ENCODE measurements around the gene TXNRD2. TPM values are rescaled to one million over a fixed set of nuclear protein-coding genes. Genes with fewer than 3 reads are reported as not detected.
A peak's percentile ranks its signal among the peaks of the same experiment; 100 is the strongest.

The TXNRD2 gene
- total RNA-seq, 1 donor from 2014 or later: 40.4 TPM

DNA sequence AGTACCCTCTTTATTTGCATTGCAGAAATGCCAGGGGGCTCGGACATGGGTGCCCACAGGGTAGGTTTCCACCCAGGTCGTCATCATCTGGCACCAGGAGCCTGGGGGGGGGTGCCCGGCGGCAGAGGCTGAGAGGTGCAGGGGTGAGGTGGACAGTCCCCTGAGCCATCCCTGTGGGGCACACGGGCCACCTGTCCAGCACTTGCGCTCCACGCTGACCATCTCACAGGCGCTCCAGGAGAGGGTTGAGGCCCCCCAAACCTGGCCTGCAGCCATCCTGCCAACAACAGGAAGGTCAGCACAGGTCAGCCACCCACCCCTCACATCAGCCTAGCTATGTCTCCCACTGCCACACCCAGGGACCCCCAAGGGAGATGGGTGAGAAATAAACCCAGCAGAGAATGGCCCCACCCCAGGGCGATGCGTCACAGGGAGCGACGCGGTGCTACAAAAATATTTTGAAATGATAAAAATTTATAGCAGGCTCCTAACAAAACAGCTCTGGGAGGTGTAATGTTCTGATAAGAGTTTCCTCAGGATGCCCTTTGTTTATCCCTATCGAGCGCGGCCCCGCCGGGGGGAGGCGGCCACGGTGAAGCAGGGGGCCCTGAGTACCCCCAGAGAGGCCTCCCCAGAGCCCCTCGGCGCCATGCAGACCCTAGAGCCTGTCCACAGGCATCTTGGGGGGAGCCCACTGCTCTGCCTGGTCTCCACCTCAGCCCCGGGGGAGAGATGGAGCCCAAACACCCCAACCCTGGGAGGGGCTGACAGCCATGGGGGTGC is 65.9 kb downstream of the TXNRD2 start:
- DNase-seq (peak; percentile 39), ATAC-seq (ENCODE audit: poor library complexity) (no peak)
- intact Hi-C loops (cut with DNase I): no loop called here

DNA sequence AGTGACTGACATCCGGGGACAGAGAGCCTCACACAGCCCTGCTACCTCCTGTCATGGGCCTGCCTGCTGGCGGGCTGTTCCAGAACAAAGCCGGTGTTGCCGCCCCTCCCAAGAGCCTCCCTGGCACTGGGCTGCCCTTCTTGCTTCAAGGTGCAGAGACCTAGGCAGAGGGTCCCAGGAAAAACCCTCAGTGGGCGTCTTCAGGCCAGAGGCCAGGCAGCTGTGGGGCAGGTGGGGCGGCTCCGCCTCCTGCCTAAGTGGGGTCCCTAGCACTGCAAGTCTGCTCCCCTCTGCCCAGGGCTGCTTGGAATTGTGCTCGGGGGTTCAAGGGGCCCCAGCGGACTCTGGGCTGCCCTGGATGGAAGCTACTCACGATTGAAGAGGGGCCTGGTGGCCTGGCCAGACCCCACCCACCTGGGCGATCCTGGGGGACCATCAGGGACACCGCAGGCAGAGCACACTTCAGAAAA is 66.5 kb downstream of the TXNRD2 start:
- ATAC-seq (ENCODE audit: poor library complexity): no peak
- no peak for DNase-seq
- intact Hi-C loops (cut with DNase I): no loop called here

DNA sequence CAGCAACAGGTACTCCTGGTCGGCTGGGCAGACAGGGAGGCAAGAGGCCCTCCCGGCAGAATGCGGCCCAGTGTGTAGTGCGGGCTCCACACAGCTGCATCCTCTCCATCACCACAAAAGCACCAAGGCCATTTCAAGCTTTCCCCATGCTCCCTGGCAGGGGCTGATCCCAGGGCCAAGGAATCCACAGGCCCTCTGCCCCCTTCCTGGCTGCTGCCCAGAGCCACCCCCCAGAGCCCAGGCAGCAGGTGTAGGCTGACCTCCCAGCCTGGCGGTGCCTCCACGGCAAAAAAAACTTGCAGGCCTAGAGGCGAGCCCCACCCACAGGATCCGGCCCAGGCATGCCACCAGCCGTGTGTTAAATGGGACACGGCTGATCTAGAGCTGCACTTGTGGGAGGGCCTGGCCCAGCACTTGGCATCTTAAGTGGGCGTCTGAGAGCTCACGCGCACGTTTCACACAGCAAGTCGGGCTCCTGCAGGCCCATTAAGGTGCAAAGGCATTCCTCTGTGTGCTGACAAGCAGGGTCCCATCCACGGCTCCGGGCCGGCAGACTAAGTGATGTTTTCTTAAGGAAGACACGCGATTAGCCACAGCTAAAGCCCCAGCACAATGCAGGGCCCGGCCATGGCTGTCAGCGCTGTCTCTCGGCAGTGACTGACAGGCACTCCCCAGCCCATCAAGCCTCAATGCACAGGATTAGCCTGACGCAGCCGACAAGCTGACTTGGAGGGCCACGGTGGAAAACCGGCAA is 67.1 kb downstream of the TXNRD2 start:
- ATAC-seq (ENCODE audit: poor library complexity) (peak; percentile 62), DNase-seq (peak; percentile 55)
- intact Hi-C loops (cut with DNase I): no loop called here

DNA sequence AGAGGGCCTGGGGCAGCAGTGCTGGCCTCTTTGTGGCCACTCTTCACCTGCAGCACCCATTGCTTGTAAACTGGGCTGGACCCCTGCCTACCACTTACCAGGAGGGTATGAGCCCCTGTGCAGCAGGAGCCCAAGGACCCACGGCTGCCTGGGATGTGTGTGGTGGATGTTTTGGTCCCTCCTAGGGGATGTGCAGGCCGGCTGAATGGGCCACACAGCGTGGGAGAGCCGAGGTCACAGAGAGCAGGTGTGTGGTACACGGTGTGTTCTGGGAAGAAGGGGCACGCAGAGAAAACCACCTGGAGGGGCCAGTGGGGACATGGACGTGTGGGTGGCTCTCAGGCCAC is 67.7 kb downstream of the TXNRD2 start:
- no peak for DNase-seq
- no peak for ATAC-seq (ENCODE audit: poor library complexity)
- intact Hi-C loops (cut with DNase I): no loop called here

DNA sequence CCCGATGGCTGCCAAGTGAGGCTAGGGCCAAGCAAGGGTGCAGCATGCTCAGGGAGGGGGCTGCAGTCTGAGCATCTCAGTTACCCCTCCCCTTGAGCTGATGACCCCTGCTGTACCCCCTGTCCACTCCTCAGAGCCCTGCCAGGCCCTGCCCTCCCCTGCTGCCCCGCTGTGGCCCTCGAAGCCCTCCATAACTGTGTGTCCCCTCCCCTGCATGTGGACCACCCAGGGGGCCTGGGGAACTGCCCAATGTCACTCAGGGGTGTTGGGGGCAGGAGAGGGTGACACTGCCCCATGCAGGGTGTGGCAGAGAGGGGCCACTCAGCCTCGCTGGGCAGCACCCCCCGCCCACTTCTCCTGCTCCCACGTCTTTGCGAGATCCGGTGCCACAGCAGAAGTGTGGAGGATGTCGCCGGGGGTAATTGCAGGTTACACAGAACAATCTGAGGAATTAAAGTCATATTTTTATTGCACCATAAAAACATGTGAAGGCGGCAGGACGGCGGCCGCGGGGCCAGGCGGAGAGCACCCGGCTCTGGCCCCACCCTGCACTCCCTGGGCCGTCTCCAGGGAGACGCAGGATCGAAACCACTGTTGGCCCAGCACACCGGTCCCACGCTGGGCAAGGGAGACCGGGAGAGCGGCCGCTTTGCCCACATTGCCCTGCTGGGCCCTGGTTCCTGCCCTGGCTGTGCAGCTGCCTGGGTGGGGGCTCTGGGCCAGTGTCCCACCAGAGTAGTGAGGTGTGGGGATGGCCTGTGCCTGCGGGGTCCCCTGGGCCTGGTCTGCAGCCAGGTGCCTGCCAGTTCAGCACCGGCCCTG is 68.3 kb downstream of the TXNRD2 start:
- DNase-seq (peak; percentile 34), ATAC-seq (ENCODE audit: poor library complexity) (no peak)
- intact Hi-C loops (cut with DNase I): no loop called here

DNA sequence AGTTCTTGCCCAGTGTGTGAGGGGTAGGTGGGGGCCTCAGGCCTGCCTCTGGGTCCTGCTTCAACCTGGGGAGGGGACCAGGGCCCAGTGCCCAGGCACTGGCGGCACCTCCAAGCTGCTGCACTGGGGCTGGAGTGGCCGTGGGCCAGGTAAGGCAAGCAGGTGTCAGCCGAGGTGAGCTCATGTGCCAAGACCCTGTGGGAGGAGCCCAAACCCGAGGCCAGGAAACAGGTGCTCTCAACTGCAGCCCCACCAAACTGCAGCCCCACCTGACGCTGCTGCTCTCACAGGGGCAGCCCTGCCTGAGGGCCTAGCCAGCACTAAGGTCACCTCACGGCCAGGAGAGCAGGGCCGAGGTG is 68.9 kb downstream of the TXNRD2 start:
- intact Hi-C loops (cut with DNase I): no loop called here
- ATAC-seq (ENCODE audit: poor library complexity) (no peak), DNase-seq (no peak)

DNA sequence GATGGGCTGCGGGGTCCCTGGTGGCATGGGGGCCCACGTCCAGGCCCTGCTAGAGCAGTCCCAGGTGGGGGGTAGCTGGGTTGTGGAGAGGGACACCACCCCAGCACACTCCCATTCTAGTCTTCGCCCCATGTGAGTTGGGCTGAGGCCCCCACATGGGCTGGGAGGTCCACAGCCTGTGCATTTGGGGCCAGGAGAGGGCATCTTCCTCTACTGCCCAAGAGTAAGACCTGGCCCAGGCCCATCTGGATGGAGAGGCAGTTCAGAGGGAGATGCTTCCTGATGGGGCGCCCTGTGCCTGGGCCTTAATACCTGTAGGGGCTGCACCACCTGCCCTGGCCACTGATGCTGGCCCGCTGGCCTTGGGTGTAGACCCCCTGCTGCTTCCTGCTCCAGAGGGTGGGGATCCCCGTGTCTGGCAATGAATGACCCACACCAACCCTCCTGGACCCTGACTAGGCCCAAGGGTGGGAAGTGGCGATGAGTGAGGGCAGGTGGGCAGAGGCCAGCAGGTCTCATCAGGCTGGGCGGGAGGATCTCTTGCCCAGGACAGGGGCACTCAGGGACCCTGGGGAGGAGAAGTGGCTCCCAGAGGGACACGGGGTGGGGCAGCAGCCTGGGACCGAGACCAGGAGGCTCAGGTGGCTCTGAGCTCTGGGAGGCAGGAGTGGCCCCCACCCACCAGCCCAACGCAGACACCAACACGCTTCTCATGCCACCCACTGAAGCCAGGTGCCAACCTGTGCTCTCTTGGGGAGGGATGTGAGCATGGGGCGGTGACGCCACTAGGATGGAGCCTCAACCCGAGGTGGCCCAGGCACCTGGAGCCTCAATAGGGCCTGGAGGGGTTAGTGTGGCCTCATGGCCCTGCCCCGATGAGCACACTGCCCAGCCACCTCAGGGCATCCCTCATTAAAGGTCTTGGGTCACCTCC is 69.5 kb downstream of the TXNRD2 start:
- DNase-seq (no peak), ATAC-seq (ENCODE audit: poor library complexity) (no peak)
- intact Hi-C loops (cut with DNase I): no loop called here

DNA sequence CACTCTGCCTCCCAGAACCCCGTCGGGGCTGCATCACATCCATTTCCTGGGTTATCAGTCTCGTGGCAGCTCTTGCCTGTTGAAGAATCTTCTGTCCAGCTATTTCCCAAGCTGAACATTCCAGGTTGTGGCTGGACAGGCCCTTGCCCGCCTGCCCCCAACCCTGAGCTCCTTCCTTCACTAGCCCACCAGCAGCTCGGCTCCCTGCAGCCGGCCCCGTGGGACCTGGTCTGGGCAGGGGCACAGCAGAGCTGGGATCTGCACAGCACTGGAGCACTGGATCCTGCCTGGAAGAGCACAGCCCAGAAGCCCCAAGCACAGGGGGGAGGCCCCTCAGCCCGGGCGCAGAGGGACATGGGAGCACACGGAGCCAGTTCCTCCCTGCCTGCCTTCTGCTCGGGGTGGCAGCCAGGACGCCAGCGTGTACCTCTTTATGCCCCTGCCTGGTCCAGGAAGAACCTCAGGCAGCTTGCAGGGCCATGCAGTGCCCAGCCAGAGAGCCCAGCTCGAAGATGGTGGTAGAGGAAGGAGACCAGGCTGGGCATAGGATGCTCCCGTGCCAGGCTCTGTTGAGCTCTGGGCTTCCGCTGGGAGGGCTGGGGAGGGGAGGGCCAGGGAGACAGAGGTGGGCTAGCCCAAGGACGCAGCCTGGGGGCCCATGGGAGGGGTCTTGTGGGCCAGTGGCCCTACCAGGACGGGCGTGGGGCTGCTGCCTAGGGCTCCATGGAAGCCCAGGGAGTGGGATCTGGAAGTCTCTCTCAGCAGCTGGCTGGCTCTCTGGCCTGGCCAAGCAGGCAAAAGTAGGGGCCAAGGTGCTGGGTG is 70.4 kb downstream of the TXNRD2 start:
- intact Hi-C loops (cut with DNase I): no loop called here
- DNase-seq: peak; percentile 35
- no peak for ATAC-seq (ENCODE audit: poor library complexity)

DNA sequence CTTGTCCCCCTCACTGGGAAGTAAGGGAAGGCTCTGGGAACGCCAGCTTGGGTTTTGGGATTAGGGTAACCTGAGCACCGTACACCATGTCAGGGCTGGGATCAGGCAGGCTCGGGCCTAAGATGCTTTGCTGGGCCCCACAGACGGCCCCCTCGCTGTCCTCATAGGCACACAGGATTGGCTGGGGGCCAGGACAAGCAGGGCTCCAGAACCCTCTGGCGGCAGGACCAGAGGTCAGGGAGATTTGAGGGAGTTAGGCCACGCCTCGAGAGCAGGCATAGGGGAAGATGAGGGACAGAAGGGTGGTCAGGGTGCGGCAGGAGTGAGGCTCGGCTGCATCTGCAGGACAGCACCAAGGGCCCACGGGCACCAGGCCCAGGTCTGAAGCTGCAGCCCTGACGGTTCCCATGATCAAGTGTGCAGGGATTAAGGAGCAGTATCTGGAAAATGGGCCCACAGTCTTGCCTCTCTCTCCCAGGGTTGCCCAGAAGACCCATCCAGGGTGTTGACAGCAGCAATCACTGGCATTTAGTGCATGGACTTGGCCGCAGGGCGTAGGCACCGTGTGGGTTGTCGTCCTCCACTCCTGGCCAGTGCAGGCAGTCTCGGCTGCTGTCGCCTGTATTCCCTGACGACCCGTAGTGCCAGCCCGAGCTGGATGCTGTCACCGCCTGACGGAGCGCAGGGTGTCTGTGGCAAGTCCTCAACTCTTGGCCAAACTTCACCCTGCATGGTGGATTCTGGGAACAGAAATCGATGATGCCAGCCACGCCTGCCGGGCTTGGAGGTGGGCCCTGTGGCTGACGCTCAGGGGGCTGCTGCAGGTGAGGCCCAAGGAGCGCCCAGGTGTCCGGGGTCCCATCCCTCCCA is 71.2 kb downstream of the TXNRD2 start:
- DNase-seq (peak; percentile 40), ATAC-seq (ENCODE audit: poor library complexity) (peak; percentile 32)
- intact Hi-C loops (cut with DNase I): no loop called here

DNA sequence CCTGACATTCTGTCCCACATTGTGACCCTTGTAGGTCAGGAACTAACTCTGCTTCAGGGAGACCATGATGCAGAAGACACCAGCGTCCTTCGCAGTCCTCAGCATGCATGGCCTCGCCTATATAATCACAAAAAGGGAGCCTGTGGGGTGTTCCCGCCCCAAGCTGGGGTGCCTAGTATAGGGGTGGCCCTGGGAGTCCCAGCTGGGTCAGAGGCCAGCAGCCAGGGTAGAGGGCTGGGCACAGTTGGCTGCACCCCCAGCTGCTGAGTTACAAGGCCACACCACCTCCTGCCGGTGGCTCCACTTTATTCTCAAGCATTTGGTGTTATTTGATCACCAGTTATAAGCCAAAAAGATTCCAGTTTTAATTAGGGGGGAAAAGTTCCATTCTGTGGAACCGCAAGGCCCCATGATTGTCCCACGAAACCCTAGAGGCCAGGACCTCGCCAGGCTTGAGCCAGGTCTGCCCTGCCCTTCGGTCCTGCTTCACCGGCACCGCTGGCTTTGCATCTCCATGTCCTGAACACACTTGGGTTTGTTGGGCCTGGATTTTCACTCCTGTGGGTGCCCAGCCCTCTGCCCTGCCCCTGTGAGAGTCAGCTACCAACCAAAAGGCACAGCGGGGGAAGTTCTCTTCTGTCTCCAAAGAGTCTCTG is 72.0 kb downstream of the TXNRD2 start:
- no peak for ATAC-seq (ENCODE audit: poor library complexity)
- DNase-seq: no peak
- intact Hi-C loops (cut with DNase I): no loop called here

DNA sequence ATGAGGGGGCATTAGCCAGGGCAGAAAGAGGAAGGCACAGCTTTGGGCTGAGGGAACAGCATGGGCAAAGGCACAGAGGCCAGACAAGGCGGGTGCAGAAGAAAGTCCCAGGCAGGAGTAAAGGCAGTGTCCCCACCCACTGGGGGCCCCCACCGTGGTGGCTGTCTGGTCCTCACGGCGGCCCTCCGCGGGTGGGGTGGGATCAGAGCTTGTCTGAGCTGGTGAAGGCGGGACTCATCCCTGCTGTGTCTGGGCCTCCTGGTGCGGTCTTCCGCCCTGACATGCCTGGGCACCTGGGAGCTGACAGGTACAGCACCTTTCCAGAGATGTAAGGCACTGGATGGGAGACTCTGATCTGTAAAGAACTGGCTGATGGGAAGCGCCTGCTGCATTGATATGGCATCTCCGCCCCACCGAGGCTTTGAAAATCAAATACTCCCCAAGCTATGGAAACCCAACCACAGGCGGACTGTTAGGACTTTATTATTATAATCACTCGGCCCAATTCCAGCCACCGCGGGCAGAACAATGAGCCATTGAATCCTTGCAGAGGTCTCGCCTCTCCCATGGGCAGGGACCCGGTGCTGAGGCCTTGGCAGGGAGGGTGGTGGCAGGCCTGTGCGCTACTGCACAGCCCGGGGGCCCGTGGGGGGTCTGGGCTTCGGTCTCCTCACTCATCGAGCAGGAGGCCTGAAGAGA is 72.7 kb downstream of the TXNRD2 start:
- DNase-seq: no peak
- intact Hi-C loops (cut with DNase I): no loop called here
- no peak for ATAC-seq (ENCODE audit: poor library complexity)

DNA sequence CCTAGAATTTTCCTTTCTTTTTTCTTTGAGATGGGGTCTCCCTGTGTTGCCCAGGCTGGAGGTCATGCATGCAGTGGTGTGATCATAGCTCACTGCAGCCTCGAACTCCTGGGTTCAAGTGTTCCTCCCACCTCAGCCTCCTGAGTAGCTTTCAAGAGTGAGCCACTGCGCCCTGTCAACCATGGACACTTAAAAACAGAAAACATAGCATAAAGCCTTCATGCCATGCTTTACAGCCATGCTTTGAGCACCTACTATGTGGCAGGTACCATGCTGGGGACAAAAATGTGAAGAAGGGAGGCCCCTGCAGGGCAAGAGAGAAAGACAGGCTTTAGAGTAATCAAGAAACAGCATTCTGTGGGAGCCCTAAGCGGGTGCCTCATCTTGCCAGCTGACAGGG is 73.3 kb downstream of the TXNRD2 start:
- ATAC-seq (ENCODE audit: poor library complexity) (no peak), DNase-seq (no peak)
- intact Hi-C loops (cut with DNase I): no loop called here

DNA sequence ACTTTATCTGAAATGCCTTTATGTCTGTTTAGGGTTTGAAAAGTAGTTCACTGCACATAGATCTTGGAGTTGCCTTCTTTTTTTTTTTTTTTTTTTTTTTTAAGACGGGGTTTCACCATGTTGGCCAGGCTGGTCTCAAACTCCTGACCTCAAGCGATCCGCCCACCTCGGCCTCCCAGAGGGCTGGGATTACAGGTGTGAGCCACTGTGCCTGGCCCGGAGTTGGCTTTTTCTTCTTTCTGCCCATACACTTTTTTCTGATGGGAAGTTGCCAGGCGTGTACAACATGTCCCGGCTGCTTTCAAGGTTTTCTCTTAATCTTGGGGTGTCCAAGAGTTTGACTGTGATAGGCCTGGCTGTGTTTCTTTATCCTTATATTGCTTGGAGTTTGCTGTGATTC is 74.0 kb downstream of the TXNRD2 start:
- intact Hi-C loops (cut with DNase I): no loop called here
- no peak for ATAC-seq (ENCODE audit: poor library complexity)

DNA sequence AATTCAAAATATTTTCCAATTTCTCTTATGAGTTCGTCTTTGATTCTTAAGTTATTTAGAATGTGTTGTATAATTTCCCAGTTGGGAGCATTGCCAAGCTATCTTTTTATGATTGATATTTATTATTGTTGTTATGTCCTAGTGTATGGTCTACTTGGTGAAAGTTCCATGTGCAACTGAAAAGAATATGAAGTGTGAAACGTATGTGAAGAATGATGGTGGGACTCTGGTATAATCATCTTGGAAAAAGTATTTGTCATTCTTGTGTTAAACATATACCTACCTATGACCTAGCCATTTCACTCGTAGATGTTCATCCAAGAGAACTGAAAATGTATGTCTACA is 75.0 kb downstream of the TXNRD2 start:
- intact Hi-C loops (cut with DNase I): no loop called here
- ATAC-seq (ENCODE audit: poor library complexity): no peak
- DNase-seq: no peak

More for the DNA sequence above, 74.0 kb downstream of the TXNRD2 start:
- DNase-seq: no peak

DNA sequence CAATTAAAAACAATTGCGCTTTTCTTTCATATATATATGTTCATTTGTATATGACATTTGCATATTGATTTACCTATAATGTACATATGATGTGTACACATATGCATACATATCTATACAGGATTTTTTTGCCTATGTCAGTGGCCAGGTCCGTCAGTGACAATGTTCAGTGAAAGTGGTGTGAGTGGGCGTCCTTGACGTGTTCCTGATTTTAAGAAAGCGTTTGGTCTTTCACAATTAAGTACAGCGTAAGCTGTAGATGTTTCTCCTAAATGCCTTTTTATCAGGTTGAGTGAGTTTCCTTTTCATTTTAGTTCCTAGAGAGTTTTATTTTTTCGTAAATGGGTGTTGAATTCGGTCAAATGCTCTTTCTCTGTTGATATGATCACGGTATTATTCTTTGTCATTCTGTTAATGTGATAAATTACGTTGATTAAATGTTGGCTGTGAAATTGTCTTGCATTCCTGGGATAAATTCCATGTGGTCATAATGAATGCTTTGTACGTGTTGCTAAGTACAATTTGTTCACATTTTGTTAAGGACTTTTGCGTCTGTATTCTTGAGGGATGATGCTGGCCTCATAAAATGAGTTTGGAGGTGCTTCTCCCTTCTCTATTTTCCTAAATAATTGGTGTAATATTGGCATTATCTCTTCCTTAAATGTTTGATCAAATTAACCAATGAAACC is 76.3 kb downstream of the TXNRD2 start:
- ATAC-seq (ENCODE audit: poor library complexity) (no peak), DNase-seq (no peak)
- intact Hi-C loops (cut with DNase I): no loop called here
